ENCODE results near the gene LASP1. TPM values are rescaled to one million over a fixed set of nuclear protein-coding genes. Genes with fewer than 3 reads are reported as not detected.
A peak's percentile ranks its signal among the peaks of the same experiment; 100 is the strongest.

Gene LASP1
- total RNA-seq, 1 donor from 2014 or later: 69.0 TPM

DNA sequence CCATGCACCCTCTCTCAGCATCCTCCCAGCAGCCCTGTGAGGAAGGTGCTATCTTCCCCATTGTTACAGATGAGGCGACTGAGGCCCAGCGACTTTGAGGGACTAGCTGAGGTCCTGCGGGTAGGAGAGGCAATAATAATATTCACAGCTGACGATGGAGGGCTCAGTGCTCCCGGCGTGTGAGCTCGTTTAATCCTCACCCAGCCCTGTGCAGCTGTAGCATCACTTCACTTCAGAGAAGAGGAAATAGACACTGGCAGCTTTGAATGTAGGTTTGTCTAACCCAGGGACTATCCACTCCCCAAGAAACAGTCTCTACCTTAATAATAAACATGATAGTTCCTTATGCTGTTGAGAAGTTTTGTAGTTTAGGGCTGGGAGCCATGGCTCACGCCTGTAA, 21.6 kb downstream of the LASP1 start:
- TF ChIP-seq, protein P1, sequence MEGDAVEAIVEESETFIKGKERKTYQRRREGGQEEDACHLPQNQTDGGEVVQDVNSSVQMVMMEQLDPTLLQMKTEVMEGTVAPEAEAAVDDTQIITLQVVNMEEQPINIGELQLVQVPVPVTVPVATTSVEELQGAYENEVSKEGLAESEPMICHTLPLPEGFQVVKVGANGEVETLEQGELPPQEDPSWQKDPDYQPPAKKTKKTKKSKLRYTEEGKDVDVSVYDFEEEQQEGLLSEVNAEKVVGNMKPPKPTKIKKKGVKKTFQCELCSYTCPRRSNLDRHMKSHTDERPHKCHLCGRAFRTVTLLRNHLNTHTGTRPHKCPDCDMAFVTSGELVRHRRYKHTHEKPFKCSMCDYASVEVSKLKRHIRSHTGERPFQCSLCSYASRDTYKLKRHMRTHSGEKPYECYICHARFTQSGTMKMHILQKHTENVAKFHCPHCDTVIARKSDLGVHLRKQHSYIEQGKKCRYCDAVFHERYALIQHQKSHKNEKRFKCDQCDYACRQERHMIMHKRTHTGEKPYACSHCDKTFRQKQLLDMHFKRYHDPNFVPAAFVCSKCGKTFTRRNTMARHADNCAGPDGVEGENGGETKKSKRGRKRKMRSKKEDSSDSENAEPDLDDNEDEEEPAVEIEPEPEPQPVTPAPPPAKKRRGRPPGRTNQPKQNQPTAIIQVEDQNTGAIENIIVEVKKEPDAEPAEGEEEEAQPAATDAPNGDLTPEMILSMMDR (IDR thresholded peaks at IDR 0.05): no peak
- TF ChIP-seq POLR2A (IDR thresholded peaks at IDR 0.05) (no peak), POLR2AphosphoS5 (IDR thresholded peaks at IDR 0.05; ENCODE audit: insufficient read depth in 1 of 2, low read depth in 1 of 2) (no peak)
- Histone ChIP-seq H3K27me3 (no peaks in the 10 kb centered on the region), H3K27ac (no peak overlapping the region), H3K4me1 (peaks cover 46% of the 10 kb centered on the region), H3K9me3 (no peaks in the 10 kb centered on the region), H3K36me3 (peaks cover 0 to 55% of the 10 kb centered on the region in 2 donors), H3K4me3 (no peak overlapping the region)
- intact Hi-C loops (cut with DNase I): no loop called here
- DNase-seq (ENCODE audit: extremely low spot score in 2 of 2): no peak

DNA sequence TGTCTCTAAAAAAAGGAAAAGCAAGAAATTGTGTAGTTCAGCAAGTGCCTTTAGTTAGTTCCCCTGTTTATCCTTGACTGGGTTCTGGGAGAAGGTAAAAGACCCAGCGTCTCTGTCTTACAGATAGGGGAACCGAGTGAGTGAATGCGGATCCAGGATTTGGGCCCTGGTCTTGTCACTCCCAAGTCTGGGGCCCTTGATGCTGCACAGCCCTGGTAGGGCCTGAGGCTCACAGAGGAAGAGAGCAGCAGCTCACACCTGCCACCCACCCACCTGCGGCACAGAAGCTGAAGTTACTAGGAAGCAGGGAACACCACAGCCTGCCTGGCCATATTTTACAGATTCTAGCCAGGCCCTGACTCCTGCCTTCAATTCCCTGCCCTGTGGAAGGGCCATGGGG, 22.2 kb downstream of the LASP1 start:
- intact Hi-C loops (cut with DNase I): no loop called here
- Histone ChIP-seq H3K27me3 (no peaks in the 10 kb centered on the region), H3K4me3 (no peak overlapping the region), H3K4me1 (peaks cover 50% of the 10 kb centered on the region), H3K27ac (no peak overlapping the region), H3K36me3 (peaks cover 0 to 53% of the 10 kb centered on the region in 2 donors), H3K9me3 (no peaks in the 10 kb centered on the region)
- DNase-seq (ENCODE audit: extremely low spot score in 2 of 2): no peak
- TF ChIP-seq, protein P1 (IDR thresholded peaks at IDR 0.05): no peak
- no peak for TF ChIP-seq POLR2A (IDR thresholded peaks at IDR 0.05)
- TF ChIP-seq POLR2AphosphoS5 (IDR thresholded peaks at IDR 0.05; ENCODE audit: insufficient read depth in 1 of 2, low read depth in 1 of 2): no peak

DNA sequence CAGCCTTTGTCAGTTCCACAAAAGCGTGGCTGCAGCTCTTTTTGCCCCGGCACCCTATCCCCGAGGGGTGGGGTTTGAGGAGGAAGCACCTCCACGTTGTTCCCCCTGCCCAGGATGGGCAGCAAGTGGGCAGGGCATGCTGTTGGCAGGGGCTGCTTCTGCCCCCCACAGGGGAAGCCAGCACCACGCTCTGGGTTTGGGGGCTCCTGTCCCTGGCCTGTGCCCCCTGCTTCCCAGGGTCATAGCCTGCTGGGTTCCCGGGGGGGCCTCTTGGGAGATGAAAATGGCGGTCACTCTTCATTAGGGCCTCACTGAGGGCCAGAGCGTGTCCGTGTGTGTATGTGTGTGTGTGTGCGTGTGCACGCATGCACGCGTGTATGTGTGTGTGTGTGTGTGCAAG, 22.8 kb downstream of the LASP1 start:
- DNase-seq (ENCODE audit: extremely low spot score in 2 of 2): no peak
- Histone ChIP-seq H3K4me3 (no peak overlapping the region), H3K27me3 (no peaks in the 10 kb centered on the region), H3K36me3 (peaks cover 0 to 48% of the 10 kb centered on the region in 2 donors), H3K4me1 (peaks cover 55% of the 10 kb centered on the region), H3K27ac (no peak overlapping the region), H3K9me3 (no peaks in the 10 kb centered on the region)
- intact Hi-C loops (cut with DNase I): no loop called here
- TF ChIP-seq, protein P1 (IDR thresholded peaks at IDR 0.05): no peak
- TF ChIP-seq POLR2AphosphoS5 (IDR thresholded peaks at IDR 0.05; ENCODE audit: insufficient read depth in 1 of 2, low read depth in 1 of 2): no peak
- TF ChIP-seq POLR2A (IDR thresholded peaks at IDR 0.05): no peak

DNA sequence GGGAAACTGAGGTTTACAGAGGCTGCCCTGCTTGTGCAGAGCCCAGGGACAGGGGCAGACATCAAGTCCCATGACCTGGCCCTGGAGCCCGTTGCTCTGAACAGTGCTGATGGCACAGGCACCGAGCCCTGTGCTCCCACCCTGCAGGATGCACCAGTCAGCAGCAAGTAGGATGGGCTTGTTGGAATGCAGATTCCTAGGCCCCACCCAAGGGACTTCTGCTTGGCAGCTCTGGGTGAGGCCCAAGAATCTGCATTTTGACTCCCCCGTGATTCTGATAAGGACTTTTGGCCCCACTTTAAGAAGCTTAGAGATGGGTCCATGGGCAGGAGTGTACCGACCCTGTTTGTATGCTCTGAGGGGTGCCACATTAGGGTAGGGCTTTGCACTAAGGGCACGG, 23.3 kb downstream of the LASP1 start:
- DNase-seq (ENCODE audit: extremely low spot score in 2 of 2): no peak
- Histone ChIP-seq H3K27ac (peak overlapping the region; percentile 53), H3K4me1 (peaks cover 60% of the 10 kb centered on the region), H3K4me3 (no peak overlapping the region), H3K27me3 (no peaks in the 10 kb centered on the region), H3K36me3 (peaks cover 0 to 43% of the 10 kb centered on the region in 2 donors), H3K9me3 (no peaks in the 10 kb centered on the region)
- TF ChIP-seq POLR2A (IDR thresholded peaks at IDR 0.05) (no peak), POLR2AphosphoS5 (IDR thresholded peaks at IDR 0.05; ENCODE audit: insufficient read depth in 1 of 2, low read depth in 1 of 2) (no peak)
- TF ChIP-seq, protein P1 (IDR thresholded peaks at IDR 0.05): no peak
- intact Hi-C loops (cut with DNase I): no loop called here

DNA sequence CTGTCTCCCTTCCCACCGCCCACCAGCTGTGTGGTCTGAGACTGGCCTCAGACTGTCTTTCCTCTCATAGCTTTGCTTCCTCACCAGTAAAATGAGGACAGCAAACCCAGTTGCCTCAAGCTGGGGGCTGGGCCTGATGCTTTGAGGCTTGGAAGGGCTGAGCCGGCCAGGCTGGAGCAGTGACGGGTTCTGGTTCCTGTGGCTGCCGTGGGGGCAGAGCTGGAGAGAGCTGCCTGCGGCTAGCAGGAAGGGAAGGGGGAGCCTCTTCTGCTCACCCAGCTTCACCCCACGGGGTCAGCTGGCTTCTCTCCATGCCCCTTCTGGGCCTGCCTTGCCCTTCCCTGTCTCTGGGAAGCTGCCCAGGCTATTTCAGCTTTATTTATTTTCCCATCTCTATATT, 23.7 kb downstream of the LASP1 start:
- TF ChIP-seq POLR2AphosphoS5 (IDR thresholded peaks at IDR 0.05; ENCODE audit: insufficient read depth in 1 of 2, low read depth in 1 of 2) (no peak), POLR2A (IDR thresholded peaks at IDR 0.05) (no peak)
- TF ChIP-seq, protein P1 (IDR thresholded peaks at IDR 0.05): no peak
- Histone ChIP-seq H3K4me1 (peaks cover 65% of the 10 kb centered on the region), H3K27ac (peak overlapping the region; percentile 53), H3K9me3 (no peaks in the 10 kb centered on the region), H3K36me3 (peaks cover 0 to 44% of the 10 kb centered on the region in 2 donors), H3K27me3 (no peaks in the 10 kb centered on the region), H3K4me3 (no peak overlapping the region)
- no peak for DNase-seq (ENCODE audit: extremely low spot score in 2 of 2)
- intact Hi-C loops (cut with DNase I): no loop called here
